Smooth muscle cell (in vitro differentiated cells): ENCODE measurements around the gene HOXB5. TPM values are rescaled to one million over a fixed set of nuclear protein-coding genes. Genes with fewer than 3 reads are reported as not detected.

Experiments
- DNase-seq: peaks from one replicate; lab custom pipeline; 2025; ENCODE audit not compliant: unreplicated experiment; lab: John Stamatoyannopoulos, UW
- H2AFZ ChIP-seq: fragments of 200-600 bp; sonication (generic); 2 replicates; pipeline ENCODE4 v1.6.0; 2016; ENCODE audit warnings: antibody characterized with exemption, low read depth, mild to moderate bottlenecking
- H3F3A ChIP-seq: fragments of 200-600 bp; sonication (generic); 2 replicates; pipeline ENCODE4 v1.6.0; 2017; ENCODE audit warnings: antibody characterized with exemption, low read depth
- H3K27ac ChIP-seq: fragments of 200-600 bp; sonication (generic); 2 replicates; pipeline ENCODE4 v1.5.1; 2016; ENCODE audit warnings: low read depth, mild to moderate bottlenecking
- H3K27me3 ChIP-seq: fragments of 200-600 bp; sonication (generic); 2 replicates; pipeline ENCODE4 v1.6.1; 2016; ENCODE audit warnings: low read depth, mild to moderate bottlenecking
- H3K36me3 ChIP-seq: fragments of 200-600 bp; sonication (generic); 2 replicates; pipeline ENCODE4 v1.5.1; 2016; ENCODE audit warnings: low read depth
- H3K4me1 ChIP-seq: fragments of 200-600 bp; sonication (generic); 2 replicates; pipeline ENCODE4 v1.5.1; 2016; ENCODE audit warnings: low read depth
- H3K4me2 ChIP-seq: fragments of 200-600 bp; sonication (generic); 2 replicates; pipeline ENCODE4 v1.6.0; 2016; ENCODE audit warnings: mild to moderate bottlenecking
- H3K4me3 ChIP-seq: fragments of 200-600 bp; sonication (generic); 2 replicates; pipeline ENCODE4 v1.5.1; 2016; ENCODE audit warnings: mild to moderate bottlenecking
- H3K79me2 ChIP-seq: fragments of 200-600 bp; sonication (generic); 2 replicates; pipeline ENCODE4 v1.6.0; 2016; ENCODE audit warnings: low read depth, mild to moderate bottlenecking
- H3K9ac ChIP-seq: fragments of 200-600 bp; sonication (generic); 2 replicates; pipeline ENCODE4 v1.6.0; 2016; ENCODE audit warnings: low read depth
- H3K9me3 ChIP-seq: fragments of 200-600 bp; sonication (generic); replicated peaks from 2 replicates; pipeline ENCODE4 v1.5.1; 2016; ENCODE audit warnings: low read depth
- H4K20me1 ChIP-seq: fragments of 200-600 bp; sonication (generic); 2 replicates; pipeline ENCODE4 v1.6.0; 2016; ENCODE audit warnings: low read depth
- WGBS: methylation state at CpG from one replicate; pipeline ENCODE4 v1.1.7; 2016; ENCODE audit warnings: low lambda C conversion rate; 5-methylcytosine and 5-hydroxymethylcytosine counted together
- polyA plus RNA-seq: library from polyadenylated mRNA; unstranded; fragments of >200 nt; fragmentation: Nextera tagmentation; extraction: Ambion mirVana; gene quantifications from 2 replicates; pipeline ENCODE4 v1.2.1, GENCODE V29; 2016
- total RNA-seq: library from RNA; depleted of rRNA; stranded (reverse); fragments of >200 nt; gene quantifications from 2 replicates; pipeline ENCODE4 v1.2.3, GENCODE V29; 2014
- TF ChIP-seq, protein P1 (sequence below): fragments of 200-600 bp; sonication (generic); IDR thresholded peaks from 2 replicates; pipeline ENCODE4 v1.5.1; 2017; ENCODE audit warnings: borderline replicate concordance, mild to moderate bottlenecking, antibody characterized with exemption; ENCODE audit not compliant: insufficient read depth, poor library complexity, severe bottlenecking

HOXB5 gene
- total and polyA plus RNA-seq, 2 experiments from 2014 or later, result 0.49 to 1.8 TPM

DNA sequence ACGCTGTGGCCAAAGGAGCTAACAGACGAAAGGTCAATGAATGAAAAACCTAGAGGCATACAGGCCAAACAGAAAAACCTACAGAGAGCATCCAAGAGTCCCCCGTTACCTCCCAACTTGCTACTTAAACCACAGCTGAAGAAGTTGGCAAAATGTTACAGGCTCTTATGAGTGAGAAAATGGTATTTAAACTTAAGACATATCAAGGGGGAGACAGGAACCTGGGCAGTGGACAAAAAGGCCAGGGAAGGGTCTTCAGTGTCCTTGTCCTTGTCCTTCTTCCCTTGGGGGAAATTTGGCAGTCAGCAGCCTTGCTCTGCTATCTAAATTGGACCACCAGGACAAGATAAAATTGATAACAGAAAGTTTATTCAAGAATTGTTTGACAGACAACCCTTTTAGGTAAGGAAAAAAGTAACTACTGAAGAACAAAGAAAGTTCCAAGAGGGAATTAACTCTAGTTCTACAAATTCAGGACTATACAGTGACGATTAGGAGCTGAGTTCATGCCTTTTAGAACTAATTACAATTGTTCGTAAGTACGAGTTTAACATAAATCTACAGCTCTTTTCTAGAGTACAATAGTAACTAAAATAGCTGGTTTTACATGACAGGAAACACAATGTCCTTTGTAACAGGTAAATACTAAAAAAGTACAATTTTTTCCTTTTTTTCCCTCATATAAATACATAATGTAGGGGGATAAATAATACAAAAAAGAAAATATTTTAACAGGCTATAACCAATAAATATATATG, 44.9 kb downstream of the HOXB5 start:
- Histone ChIP-seq H4K20me1 (peaks cover 9% of the 10 kb centered on the region), H3K4me3 (no peak overlapping the region), H3K9ac (no peak overlapping the region), H3K4me1 (no peaks in the 10 kb centered on the region), H3K79me2 (peaks cover 4% of the 10 kb centered on the region), H3K27ac (peak overlapping the region; percentile 93), H3K27me3 (peaks cover 28% of the 10 kb centered on the region), H3K9me3 (no peaks in the 10 kb centered on the region), H3K4me2 (peak overlapping the region; percentile 98), H3K36me3 (no peaks in the 10 kb centered on the region), H3F3A (peaks cover 30% of the 10 kb centered on the region), H2AFZ (no peak overlapping the region)
- DNase-seq, result no peak
- 51% methylated on average over 6 of the region's 6 CpGs for whole genome bisulfite sequencing
- TF ChIP-seq, protein P1, sequence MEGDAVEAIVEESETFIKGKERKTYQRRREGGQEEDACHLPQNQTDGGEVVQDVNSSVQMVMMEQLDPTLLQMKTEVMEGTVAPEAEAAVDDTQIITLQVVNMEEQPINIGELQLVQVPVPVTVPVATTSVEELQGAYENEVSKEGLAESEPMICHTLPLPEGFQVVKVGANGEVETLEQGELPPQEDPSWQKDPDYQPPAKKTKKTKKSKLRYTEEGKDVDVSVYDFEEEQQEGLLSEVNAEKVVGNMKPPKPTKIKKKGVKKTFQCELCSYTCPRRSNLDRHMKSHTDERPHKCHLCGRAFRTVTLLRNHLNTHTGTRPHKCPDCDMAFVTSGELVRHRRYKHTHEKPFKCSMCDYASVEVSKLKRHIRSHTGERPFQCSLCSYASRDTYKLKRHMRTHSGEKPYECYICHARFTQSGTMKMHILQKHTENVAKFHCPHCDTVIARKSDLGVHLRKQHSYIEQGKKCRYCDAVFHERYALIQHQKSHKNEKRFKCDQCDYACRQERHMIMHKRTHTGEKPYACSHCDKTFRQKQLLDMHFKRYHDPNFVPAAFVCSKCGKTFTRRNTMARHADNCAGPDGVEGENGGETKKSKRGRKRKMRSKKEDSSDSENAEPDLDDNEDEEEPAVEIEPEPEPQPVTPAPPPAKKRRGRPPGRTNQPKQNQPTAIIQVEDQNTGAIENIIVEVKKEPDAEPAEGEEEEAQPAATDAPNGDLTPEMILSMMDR, result no peak

DNA sequence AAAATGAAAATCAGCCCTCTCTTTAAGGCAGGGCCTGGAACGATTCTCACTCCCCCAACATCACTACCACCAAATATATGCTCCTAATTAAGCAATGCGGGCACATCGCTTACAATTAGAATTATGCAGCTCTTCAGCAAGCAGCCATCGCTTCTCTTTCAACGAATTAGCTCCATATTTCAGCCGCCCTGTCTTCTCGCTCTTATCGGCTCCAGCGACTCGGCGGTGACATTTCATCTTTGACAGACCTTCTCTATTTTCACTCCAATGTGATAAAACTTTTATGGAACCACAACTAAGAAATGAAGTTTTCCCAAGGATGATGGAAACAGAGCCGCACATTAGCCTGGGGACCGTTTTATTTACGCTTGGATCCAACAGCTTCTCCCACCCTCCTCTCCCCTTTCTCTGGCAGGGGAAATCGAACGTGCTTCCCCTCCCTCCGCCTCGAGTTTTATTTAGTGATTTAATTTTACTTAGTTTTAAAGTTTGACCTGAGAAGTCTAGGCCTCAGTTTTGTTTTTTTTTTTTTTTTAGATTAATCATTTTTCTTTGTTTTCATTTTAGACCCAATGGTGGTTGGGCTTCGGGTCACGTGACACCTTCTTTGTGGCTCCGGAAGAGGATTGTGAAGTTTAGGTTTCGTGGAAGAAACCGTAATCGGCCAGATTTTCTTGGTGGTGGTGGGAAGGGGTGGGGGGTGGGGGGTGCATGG, 45.6 kb downstream of the HOXB5 start:
- Histone ChIP-seq H3K4me3 (peak overlapping the region; percentile 25), H4K20me1 (peaks cover 3% of the 10 kb centered on the region), H3K4me1 (no peaks in the 10 kb centered on the region), H3F3A (peaks cover 30% of the 10 kb centered on the region), H3K9me3 (no peaks in the 10 kb centered on the region), H3K9ac (peak overlapping the region; percentile 44), H3K27me3 (peaks cover 21% of the 10 kb centered on the region), H3K27ac (peak overlapping the region; percentile 93), H2AFZ (peak overlapping the region; percentile 35), H3K79me2 (peaks cover 10% of the 10 kb centered on the region), H3K4me2 (peak overlapping the region; percentile 98), H3K36me3 (no peaks in the 10 kb centered on the region)
- 25% methylated on average over 24 of the region's 24 CpGs for WGBS
- TF ChIP-seq, protein P1, result no peak
- no peak for DNase-seq

DNA sequence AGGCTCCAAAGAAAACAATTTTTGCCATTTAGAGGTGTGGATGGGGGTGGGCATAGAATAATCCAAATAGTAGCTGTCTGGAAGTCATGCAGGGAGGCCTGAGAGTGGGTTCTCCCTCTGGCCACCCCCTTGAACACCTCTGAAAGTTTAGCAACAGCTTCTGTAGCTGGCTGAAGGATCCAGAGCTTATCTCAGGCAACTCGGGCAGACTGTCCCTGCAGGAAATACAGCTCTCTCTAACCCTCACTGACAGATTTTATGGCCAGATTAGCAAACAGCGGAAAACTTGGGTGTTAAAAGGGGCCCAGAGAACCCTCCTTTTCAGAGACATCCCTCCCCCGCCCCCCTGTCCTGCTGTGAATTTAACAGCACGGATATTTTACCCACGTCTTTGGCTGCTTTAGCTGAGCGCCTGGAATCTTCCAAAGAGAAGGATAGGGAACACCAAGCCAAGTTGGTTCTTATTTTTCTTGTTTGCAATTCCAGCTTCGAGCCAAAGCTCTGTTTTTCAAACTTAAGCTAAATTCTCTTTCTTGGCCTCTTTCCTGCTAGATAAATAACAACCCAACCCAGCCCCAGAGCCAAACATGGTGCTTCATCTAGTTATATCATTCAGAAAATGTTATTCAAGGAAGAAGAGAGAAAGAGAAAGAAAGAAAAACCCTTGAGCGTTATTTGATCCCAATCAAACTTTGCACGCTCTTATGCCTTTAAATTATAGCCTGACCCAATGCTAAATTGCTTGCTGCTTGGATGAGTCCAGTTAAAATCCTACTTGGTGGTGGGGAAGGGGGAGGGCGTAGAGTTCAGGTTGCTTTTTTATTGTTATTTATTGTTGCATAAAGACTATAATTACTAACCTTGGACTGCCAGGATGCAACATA, 46.4 kb downstream of the HOXB5 start:
- Histone ChIP-seq H3K27ac (peak overlapping the region; percentile 93), H3K36me3 (no peaks in the 10 kb centered on the region), H3K4me1 (no peaks in the 10 kb centered on the region), H2AFZ (no peak overlapping the region), H3K4me2 (peak overlapping the region; percentile 98), H4K20me1 (no peaks in the 10 kb centered on the region), H3F3A (peaks cover 30% of the 10 kb centered on the region), H3K27me3 (peaks cover 17% of the 10 kb centered on the region), H3K9ac (peak overlapping the region; percentile 3), H3K79me2 (peaks cover 18% of the 10 kb centered on the region), H3K4me3 (peak overlapping the region; percentile 25), H3K9me3 (no peaks in the 10 kb centered on the region)
- WGBS, result 26% methylated on average over 10 of the region's 10 CpGs
- TF ChIP-seq, protein P1, result no peak
- no peak for DNase-seq
